HUES6 (cell line): ENCODE results near the gene ITPRIPL1.

ENCODE experiments used
- H3K27ac ChIP-seq: 2 replicates; pipeline ENCODE4 v1.7.0; 2013; ENCODE audit warnings: low read depth, mild to moderate bottlenecking, low read length, inconsistent platforms
- H3K27me3 ChIP-seq: 2 replicates; pipeline ENCODE4 v1.6.1; 2013; ENCODE audit warnings: low read length; ENCODE audit not compliant: control insufficient read depth, insufficient read depth
- H3K36me3 ChIP-seq: 2 replicates; pipeline ENCODE4 v1.6.1; 2013; ENCODE audit warnings: low read length; ENCODE audit not compliant: control insufficient read depth, insufficient read depth
- H3K4me1 ChIP-seq: 2 replicates; pipeline ENCODE4 v1.6.1; 2013; ENCODE audit warnings: low read length; ENCODE audit not compliant: control insufficient read depth, insufficient read depth
- H3K4me3 ChIP-seq: 2 replicates; pipeline ENCODE4 v1.5.1; 2013; ENCODE audit warnings: low read depth, low read length
- H3K9ac ChIP-seq: one replicate; pipeline ENCODE4 v1.6.1; 2013; ENCODE audit warnings: mild to moderate bottlenecking, low read length
- H3K9me3 ChIP-seq: 2 replicates; pipeline ENCODE4 v1.6.1; 2013; ENCODE audit warnings: low read depth, low read length; ENCODE audit not compliant: control insufficient read depth, insufficient read depth

The ITPRIPL1 gene

DNA sequence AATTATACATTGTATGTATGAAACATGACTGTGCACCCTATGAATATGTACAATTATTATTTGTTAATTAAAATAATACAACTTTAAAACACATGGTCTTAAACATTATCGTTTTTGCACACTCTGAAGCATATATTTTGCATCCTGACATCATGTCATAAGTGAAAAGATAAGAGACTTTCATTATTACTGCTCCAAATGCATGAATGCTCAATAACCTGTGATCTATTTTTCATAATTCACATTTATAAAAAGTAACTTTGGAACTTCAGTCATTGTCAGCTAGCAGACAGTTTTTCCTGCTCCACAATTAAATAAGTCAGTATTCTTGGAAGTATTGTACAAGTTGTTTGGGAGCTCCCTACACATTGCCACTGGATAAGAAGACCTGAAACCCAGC, 1.3 kb upstream of the ITPRIPL1 start:
- Histone ChIP-seq H3K9me3 (no peaks in the 10 kb centered on the region), H3K9ac (no peak overlapping the region), H3K36me3 (peaks cover 15% of the 10 kb centered on the region), H3K27me3 (peaks cover 67% of the 10 kb centered on the region), H3K27ac (no peak overlapping the region), H3K4me1 (peaks cover 20% of the 10 kb centered on the region), H3K4me3 (no peak overlapping the region)

DNA sequence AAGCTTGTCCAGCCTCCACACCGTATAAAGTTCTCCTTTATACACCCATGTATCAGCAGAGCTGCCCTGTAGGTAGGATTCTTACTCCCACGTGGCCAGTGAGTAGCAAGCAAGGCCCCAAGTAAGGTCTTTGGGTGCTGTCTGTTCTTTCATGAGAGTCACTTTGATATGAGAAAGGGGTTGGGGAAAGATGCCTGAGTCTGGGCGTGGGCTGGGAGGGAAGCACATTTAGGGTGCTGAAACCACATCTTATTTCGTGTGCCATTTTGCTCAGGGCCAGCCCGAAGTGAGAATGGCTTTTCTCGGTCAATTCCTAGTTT, 436 bp upstream of the ITPRIPL1 start:
- peaks cover 59% of the 10 kb centered on the region for H3K27me3 ChIP-seq
- H3K4me3 ChIP-seq = peak overlapping the region; percentile 70
- H3K27ac ChIP-seq = no peak overlapping the region
- peak overlapping the region; percentile 34 for H3K9ac ChIP-seq
- peaks cover 15% of the 10 kb centered on the region for H3K36me3 ChIP-seq
- H3K4me1 ChIP-seq = peaks cover 20% of the 10 kb centered on the region
- no peaks in the 10 kb centered on the region for H3K9me3 ChIP-seq

DNA sequence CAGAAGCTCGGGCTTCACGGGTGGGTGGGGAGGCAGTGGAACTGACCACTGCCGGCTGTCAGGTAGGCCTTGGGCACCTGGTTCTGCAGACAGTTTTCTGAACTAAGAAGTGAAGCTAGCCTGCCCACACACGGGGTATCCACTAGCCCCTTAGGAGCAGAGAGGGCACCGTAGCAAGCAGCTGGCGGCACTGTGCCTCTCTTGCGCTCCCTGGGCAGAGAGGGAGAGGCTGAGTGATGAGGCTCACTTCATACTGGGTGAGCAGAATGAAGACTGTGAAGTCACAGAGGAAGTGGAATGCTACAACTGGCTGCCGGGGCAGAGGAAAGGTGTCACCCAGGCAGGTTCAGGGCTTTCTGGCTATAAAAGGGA, 753 bp downstream of the ITPRIPL1 start:
- Histone ChIP-seq H3K4me1 (peaks cover 17% of the 10 kb centered on the region), H3K27ac (no peak overlapping the region), H3K9ac (no peak overlapping the region), H3K9me3 (no peaks in the 10 kb centered on the region), H3K36me3 (peaks cover 15% of the 10 kb centered on the region), H3K27me3 (peaks cover 47% of the 10 kb centered on the region), H3K4me3 (peak overlapping the region; percentile 70)

DNA sequence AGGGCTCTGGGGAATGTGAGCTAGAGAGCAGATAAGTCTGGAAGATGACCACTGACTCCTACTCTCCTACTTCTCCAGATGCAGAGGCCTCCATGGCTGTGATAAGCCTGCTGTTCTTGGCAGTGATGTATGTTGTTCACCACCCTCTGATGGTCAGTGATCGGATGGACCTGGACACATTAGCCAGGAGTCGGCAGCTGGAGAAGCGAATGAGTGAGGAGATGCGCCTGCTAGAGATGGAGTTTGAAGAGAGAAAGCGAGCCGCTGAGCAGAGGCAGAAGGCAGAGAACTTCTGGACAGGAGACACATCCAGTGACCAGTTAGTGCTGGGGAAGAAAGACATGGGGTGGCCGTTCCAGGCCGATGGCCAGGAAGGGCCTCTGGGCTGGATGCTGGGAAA, 1.4 kb downstream of the ITPRIPL1 start:
- Histone ChIP-seq H3K4me3 (no peak overlapping the region), H3K9me3 (no peaks in the 10 kb centered on the region), H3K27me3 (peaks cover 40% of the 10 kb centered on the region), H3K4me1 (peaks cover 14% of the 10 kb centered on the region; the same call in 1 of the 2 replicates), H3K9ac (no peak overlapping the region), H3K27ac (no peak overlapping the region), H3K36me3 (peaks cover 15% of the 10 kb centered on the region)

DNA sequence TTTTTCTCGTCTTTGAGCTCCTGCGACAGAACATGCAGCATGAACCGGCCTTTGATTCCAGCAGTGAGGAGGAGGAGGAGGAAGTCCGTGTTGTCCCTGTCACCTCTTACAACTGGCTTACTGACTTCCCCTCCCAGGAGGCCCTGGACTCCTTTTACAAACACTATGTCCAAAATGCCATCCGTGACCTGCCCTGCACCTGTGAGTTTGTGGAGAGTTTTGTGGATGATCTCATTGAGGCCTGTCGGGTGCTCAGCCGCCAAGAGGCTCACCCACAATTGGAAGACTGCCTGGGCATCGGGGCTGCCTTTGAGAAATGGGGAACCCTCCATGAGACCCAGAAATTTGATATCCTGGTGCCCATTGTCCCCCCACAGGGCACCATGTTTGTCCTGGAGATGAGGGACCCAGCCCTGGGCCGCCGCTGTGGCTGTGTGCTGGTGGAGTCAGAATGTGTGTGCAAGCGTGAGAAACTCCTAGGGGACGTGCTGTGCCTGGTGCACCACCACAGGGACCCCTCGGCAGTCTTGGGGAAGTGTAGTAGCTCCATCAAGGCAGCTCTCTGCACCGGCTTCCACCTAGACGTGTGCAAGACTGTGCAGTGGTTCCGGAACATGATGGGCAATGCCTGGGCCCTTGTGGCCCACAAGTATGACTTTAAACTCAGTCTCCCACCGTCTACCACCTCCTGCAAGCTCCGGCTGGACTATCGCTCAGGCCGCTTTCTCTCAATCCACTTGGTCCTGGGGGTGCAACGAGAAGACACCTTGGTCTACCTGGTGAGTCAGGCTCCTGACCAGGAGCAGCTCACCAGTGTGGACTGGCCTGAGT, 2.1 kb downstream of the ITPRIPL1 start:
- peaks cover 15% of the 10 kb centered on the region for H3K36me3 ChIP-seq
- no peak overlapping the region for H3K4me3 ChIP-seq
- H3K27me3 ChIP-seq = peaks cover 34% of the 10 kb centered on the region
- no peaks in the 10 kb centered on the region for H3K9me3 ChIP-seq
- peaks cover 14% of the 10 kb centered on the region; the same call in 1 of the 2 replicates for H3K4me1 ChIP-seq
- no peak overlapping the region for H3K27ac ChIP-seq
- no peak overlapping the region for H3K9ac ChIP-seq

DNA sequence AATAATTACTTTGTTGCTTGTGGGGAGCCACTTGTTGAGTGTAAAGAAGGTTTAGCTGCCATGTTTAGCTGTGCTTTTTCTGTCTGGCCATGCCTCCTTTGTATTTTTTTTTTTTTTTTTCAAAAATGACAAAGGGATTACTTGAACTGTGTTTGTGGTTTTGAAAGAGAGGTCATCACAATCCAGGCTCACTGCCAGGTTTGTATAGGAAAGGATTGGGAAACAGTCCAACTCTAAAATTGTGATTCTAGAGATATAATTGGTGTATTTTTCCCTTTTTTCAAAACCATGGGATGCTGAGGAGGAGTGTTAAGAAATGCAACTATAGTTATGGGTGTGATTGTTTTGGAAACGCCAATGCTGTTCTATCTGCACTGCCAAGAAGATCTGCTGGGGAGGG, 4.3 kb downstream of the ITPRIPL1 start:
- H3K4me1 ChIP-seq = peaks cover 13% of the 10 kb centered on the region; the same call in 1 of the 2 replicates
- no peak overlapping the region for H3K27ac ChIP-seq
- H3K36me3 ChIP-seq = peaks cover 15% of the 10 kb centered on the region
- H3K9me3 ChIP-seq = no peaks in the 10 kb centered on the region
- peaks cover 11% of the 10 kb centered on the region for H3K27me3 ChIP-seq
- H3K9ac ChIP-seq = no peak overlapping the region
- H3K4me3 ChIP-seq = no peak overlapping the region

DNA sequence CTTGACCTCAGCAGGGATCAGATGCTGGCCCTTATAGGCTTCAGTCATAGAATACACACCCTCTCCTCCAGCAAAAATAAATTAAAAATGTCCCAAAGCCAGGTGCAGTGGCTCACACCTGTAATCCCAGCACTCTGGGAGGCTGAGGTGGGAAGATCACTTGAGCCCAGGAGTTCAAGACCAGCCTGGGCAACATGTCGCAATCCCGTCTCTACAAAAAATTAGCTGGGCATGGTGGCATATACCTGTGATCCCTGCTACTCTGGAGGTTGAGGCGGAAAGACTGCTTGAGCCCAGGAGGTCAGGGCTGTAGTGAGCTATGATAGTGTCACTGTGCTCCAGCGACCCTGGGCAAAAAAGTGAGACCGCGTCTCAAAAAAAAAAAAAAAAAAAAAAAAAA, 4.8 kb downstream of the ITPRIPL1 start:
- Histone ChIP-seq H3K4me3 (no peak overlapping the region), H3K4me1 (peaks cover 9% of the 10 kb centered on the region; the same call in 1 of the 2 replicates), H3K27me3 (peaks cover 7% of the 10 kb centered on the region), H3K36me3 (peaks cover 15% of the 10 kb centered on the region), H3K27ac (no peak overlapping the region), H3K9me3 (no peaks in the 10 kb centered on the region), H3K9ac (no peak overlapping the region)

DNA sequence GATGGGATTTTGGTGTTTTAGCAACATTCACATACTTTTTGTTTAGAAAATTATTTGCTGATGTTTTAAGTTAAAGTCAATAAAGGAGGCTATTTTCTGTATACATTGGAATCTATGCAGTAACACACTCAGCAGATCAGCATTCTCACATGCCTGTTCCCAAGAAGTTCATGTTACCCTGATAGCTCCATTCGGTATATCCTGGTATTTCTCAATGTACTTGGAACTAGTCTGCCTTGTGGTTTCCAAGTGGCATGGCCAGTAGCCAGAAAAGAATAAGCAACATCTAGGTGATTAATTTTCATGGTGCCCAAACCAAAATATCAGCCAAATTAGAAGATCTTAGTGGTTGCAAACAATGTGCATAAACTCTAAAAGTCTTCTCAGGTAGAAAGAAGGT, 5.3 kb downstream of the ITPRIPL1 start:
- Histone ChIP-seq H3K4me3 (no peak overlapping the region), H3K4me1 (peaks cover 7% of the 10 kb centered on the region; the same call in 1 of the 2 replicates), H3K9me3 (no peaks in the 10 kb centered on the region), H3K36me3 (peaks cover 15% of the 10 kb centered on the region), H3K9ac (no peak overlapping the region), H3K27ac (no peak overlapping the region), H3K27me3 (0 out of 2 replicates have a peak, but pooled peaks cover 5% of the 10 kb centered on the region)

DNA sequence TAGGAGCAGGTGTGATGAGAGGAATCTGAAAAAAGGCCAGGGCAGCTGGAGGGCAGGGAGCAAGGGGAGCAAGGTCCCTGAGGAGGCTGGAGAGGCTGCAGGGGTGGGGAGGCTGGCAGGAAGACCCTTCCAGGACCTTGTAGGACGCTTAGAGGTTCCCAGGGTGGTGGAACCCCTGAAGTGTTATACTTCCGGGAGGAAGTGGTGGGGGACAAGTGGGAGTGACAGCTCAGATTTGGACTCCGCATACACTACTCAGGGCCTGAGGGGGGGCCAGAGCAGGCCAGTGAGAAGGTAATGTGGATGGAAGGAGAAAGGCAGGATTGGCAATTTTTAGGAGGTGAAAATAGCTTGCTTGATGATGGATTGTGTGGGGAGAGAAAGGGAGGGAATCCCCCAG, 8.6 kb downstream of the ITPRIPL1 start:
- no peak overlapping the region for H3K9ac ChIP-seq
- H3K27ac ChIP-seq = no peak overlapping the region
- no peaks in the 10 kb centered on the region for H3K27me3 ChIP-seq
- H3K4me3 ChIP-seq = no peak overlapping the region
- no peaks in the 10 kb centered on the region for H3K9me3 ChIP-seq
- peaks cover 9% of the 10 kb centered on the region; the same call in 1 of the 2 replicates for H3K4me1 ChIP-seq
- no peaks in the 10 kb centered on the region; the same call in 1 of the 2 replicates for H3K36me3 ChIP-seq

DNA sequence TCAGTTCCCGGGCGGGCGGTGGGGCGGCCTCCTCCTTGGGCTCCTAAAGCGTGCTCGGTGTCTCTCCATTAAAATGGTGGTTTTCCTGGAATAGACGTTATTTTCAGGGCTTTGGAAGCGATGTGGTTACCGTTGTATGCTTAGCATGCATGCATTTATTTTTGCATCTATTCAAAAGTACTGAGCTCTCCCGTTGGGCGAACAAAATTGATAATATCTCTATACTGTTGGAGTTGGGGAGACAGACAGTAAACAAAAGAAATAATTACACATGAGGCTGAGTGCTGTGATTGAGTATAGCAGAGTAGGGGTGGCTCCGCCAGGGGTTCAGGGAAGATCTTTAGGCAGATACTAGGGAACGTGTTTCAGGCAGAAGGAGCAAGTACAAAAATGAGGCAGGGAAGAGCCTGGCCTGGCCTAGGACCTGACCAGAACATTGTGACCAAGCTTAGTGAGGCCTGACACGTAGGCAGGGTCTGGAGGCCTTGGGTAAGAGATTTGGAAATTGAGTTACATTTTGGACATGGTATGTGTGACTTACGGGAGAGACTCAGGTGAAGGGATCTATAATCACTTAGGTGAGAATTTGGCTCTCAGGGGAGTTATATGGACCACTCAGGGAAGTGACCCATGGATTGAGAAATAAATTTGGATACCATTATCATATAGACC, 11.1 kb downstream of the ITPRIPL1 start:
- Histone ChIP-seq H3K27ac (peak overlapping the region; percentile 80; the same call in 1 of the 2 replicates), H3K36me3 (peaks cover 5% of the 10 kb centered on the region), H3K4me3 (peak overlapping the region; percentile 94), H3K4me1 (peaks cover 9% of the 10 kb centered on the region; the same call in 1 of the 2 replicates), H3K9ac (peak overlapping the region; percentile 92), H3K27me3 (no peaks in the 10 kb centered on the region), H3K9me3 (no peaks in the 10 kb centered on the region)

DNA sequence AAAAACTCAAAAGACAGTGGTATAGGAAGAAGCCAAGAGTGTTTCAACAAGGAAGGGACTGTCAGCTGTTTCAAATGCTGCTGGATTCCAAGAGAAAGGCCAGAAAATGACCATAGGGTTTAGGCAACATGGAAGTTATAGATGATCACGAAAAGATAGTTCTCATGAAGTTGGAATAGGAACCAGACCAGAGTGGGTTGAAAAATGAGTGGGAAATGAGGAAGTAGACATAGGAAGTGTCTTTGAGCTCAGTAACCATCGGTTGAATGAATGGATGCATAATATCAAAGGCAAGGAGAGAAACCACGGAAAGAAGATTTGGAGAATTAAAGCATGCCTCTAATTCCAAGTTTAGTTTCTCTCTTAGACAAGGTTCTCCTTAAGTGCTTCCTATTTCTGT, 11.8 kb downstream of the ITPRIPL1 start:
- H3K4me3 ChIP-seq = peak overlapping the region; percentile 94
- H3K9ac ChIP-seq = peak overlapping the region; percentile 92
- peaks cover 11% of the 10 kb centered on the region for H3K36me3 ChIP-seq
- no peaks in the 10 kb centered on the region for H3K9me3 ChIP-seq
- H3K27me3 ChIP-seq = no peaks in the 10 kb centered on the region
- H3K4me1 ChIP-seq = peaks cover 9% of the 10 kb centered on the region; the same call in 1 of the 2 replicates
- no peak overlapping the region for H3K27ac ChIP-seq
